Measurements from ENCODE around the gene STMND1.

DNA sequence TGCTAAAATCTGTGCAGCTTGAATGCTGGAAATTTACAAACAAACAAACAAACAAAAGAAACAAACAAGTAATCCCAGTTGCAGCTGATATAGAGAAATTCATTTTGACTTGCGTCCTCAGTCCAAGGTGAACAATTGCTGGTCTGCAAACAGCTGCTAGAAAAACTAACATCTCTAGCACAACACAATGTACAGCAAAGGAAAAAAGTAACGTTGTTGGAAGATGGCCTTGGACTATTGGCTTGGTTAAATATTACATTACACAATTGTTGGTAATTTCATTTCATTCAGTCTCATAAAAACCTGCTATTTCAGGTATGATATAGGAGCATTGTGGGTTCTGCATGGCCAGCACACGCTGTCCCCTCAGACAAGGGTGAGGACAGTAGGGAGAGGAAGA, 50.0 kb downstream of the STMND1 start:
- TF ChIP-seq, protein P1, sequence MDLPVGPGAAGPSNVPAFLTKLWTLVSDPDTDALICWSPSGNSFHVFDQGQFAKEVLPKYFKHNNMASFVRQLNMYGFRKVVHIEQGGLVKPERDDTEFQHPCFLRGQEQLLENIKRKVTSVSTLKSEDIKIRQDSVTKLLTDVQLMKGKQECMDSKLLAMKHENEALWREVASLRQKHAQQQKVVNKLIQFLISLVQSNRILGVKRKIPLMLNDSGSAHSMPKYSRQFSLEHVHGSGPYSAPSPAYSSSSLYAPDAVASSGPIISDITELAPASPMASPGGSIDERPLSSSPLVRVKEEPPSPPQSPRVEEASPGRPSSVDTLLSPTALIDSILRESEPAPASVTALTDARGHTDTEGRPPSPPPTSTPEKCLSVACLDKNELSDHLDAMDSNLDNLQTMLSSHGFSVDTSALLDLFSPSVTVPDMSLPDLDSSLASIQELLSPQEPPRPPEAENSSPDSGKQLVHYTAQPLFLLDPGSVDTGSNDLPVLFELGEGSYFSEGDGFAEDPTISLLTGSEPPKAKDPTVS (IDR thresholded peaks at IDR 0.05; ENCODE audit: low read depth, low read length): no peak
- TF ChIP-seq, protein P2, sequence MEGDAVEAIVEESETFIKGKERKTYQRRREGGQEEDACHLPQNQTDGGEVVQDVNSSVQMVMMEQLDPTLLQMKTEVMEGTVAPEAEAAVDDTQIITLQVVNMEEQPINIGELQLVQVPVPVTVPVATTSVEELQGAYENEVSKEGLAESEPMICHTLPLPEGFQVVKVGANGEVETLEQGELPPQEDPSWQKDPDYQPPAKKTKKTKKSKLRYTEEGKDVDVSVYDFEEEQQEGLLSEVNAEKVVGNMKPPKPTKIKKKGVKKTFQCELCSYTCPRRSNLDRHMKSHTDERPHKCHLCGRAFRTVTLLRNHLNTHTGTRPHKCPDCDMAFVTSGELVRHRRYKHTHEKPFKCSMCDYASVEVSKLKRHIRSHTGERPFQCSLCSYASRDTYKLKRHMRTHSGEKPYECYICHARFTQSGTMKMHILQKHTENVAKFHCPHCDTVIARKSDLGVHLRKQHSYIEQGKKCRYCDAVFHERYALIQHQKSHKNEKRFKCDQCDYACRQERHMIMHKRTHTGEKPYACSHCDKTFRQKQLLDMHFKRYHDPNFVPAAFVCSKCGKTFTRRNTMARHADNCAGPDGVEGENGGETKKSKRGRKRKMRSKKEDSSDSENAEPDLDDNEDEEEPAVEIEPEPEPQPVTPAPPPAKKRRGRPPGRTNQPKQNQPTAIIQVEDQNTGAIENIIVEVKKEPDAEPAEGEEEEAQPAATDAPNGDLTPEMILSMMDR (IDR thresholded peaks at IDR 0.05 in 2 of 3, conservative IDR thresholded peaks at IDR 0.05 in 1 of 3; ENCODE audit: control insufficient read depth in 2 of 3, extremely low read depth in 1 of 3, insufficient read depth in 1 of 3, low read depth in 3 of 3, low read length in 3 of 3): no peak
- TF ChIP-seq ETV6 (conservative IDR thresholded peaks at IDR 0.05 in 1 of 2, IDR thresholded peaks at IDR 0.05 in 1 of 2; ENCODE audit: borderline replicate concordance in 1 of 2, low read depth in 1 of 2): no peak
- TF ChIP-seq EP300 (IDR thresholded peaks at IDR 0.05; ENCODE audit: borderline replicate concordance in 1 of 2, control insufficient read depth in 1 of 2, low read depth in 2 of 2, low read length in 2 of 2): no peak

All from GM12878 (cell line).